ENCODE measurements around the gene SCML1. TPM values are rescaled to one million over a fixed set of nuclear protein-coding genes. Genes with fewer than 3 reads are reported as not detected.
A peak's percentile ranks its signal among the peaks of the same experiment; 100 is the strongest.

SCML1 gene
- total and polyA plus RNA-seq, 2 donors (not counting 1 experiment from before 2014, with no cell fraction given), result 11.4 to 22.7 TPM

- H2AFZ ChIP-seq (ENCODE audit: low read length), result no peak overlapping the region
- no peaks in the 10 kb centered on the region for H3K9me3 ChIP-seq (ENCODE audit: control insufficient read depth, insufficient read depth, low read depth, low read length)
- no peak overlapping the region for H3K9ac ChIP-seq (ENCODE audit: insufficient read depth, low read length)
- no peak overlapping the region for H3K27ac ChIP-seq (ENCODE audit: insufficient read depth, low read length)
- no peaks in the 10 kb centered on the region for H3K4me1 ChIP-seq (ENCODE audit: control insufficient read depth, extremely low read depth, insufficient read depth, low read length)
- no peaks in the 10 kb centered on the region for H3K36me3 ChIP-seq (ENCODE audit: control insufficient read depth, insufficient read depth, low read length)
- H4K20me1 ChIP-seq (ENCODE audit: control insufficient read depth, extremely low read depth, insufficient read depth, low read length), result no peaks in the 10 kb centered on the region
- H3K4me3 ChIP-seq (replicated peaks in 1 of 4; ENCODE audit: control extremely low read depth in 1 of 4, insufficient read depth in 1 of 4, low read depth in 3 of 4, low read length in 4 of 4), result no peak overlapping the region
- H3K79me2 ChIP-seq (ENCODE audit: control insufficient read depth, insufficient read depth, low read length), result no peaks in the 10 kb centered on the region
- H3K4me2 ChIP-seq (ENCODE audit: extremely low read depth, insufficient read depth, low read length), result no peak overlapping the region
- TF ChIP-seq EZH2 (IDR thresholded peaks at IDR 0.05; ENCODE audit: low read length, missing control alignments), result no peak
- no peak for TF ChIP-seq CTCF (conservative IDR thresholded peaks at IDR 0.05 in 1 of 2, IDR thresholded peaks at IDR 0.05 in 1 of 2; ENCODE audit: low read depth in 1 of 2, low read length in 2 of 2)
- no peak for DNase-seq (ENCODE audit: low read depth in 2 of 2)
- no peaks in the 10 kb centered on the region for H3K27me3 ChIP-seq (ENCODE audit: control insufficient read depth, insufficient read depth, low read length)
These were observed 50.3 kb downstream of the SCML1 start for GRCh38 chrX:17787557-17787956.

GRCh38 chrX:17788439-17788838 lies 51.1 kb downstream of the SCML1 start:
- H3K4me2 ChIP-seq (ENCODE audit: extremely low read depth, insufficient read depth, low read length), result no peak overlapping the region
- H3K4me1 ChIP-seq (ENCODE audit: control insufficient read depth, extremely low read depth, insufficient read depth, low read length), result no peaks in the 10 kb centered on the region
- H3K36me3 ChIP-seq (ENCODE audit: control insufficient read depth, insufficient read depth, low read length), result no peaks in the 10 kb centered on the region
- no peak overlapping the region for H3K4me3 ChIP-seq (replicated peaks in 1 of 4; ENCODE audit: control extremely low read depth in 1 of 4, insufficient read depth in 1 of 4, low read depth in 3 of 4, low read length in 4 of 4)
- H2AFZ ChIP-seq (ENCODE audit: low read length), result no peak overlapping the region
- H3K27ac ChIP-seq (ENCODE audit: insufficient read depth, low read length), result no peak overlapping the region
- no peaks in the 10 kb centered on the region for H3K79me2 ChIP-seq (ENCODE audit: control insufficient read depth, insufficient read depth, low read length)
- no peaks in the 10 kb centered on the region for H3K9me3 ChIP-seq (ENCODE audit: control insufficient read depth, insufficient read depth, low read depth, low read length)
- no peak overlapping the region for H3K9ac ChIP-seq (ENCODE audit: insufficient read depth, low read length)
- H3K27me3 ChIP-seq (ENCODE audit: control insufficient read depth, insufficient read depth, low read length), result no peaks in the 10 kb centered on the region
- peak; percentile 24 to 47 for DNase-seq (ENCODE audit: low read depth in 2 of 2)
- TF ChIP-seq EZH2 (IDR thresholded peaks at IDR 0.05; ENCODE audit: low read length, missing control alignments), result no peak
- TF ChIP-seq CTCF (conservative IDR thresholded peaks at IDR 0.05 in 1 of 2, IDR thresholded peaks at IDR 0.05 in 1 of 2; ENCODE audit: low read depth in 1 of 2, low read length in 2 of 2), result peak; percentile 73 to 79
- H4K20me1 ChIP-seq (ENCODE audit: control insufficient read depth, extremely low read depth, insufficient read depth, low read length), result no peaks in the 10 kb centered on the region

GRCh38 chrX:17788956-17789562 lies 51.8 kb downstream of the SCML1 start:
- DNase-seq (ENCODE audit: low read depth in 2 of 2), result no peak
- Histone ChIP-seq H3K4me3 (replicated peaks in 1 of 4; ENCODE audit: control extremely low read depth in 1 of 4, insufficient read depth in 1 of 4, low read depth in 3 of 4, low read length in 4 of 4) (no peak overlapping the region), H3K36me3 (ENCODE audit: control insufficient read depth, insufficient read depth, low read length) (no peaks in the 10 kb centered on the region), H3K27me3 (ENCODE audit: control insufficient read depth, insufficient read depth, low read length) (no peaks in the 10 kb centered on the region), H2AFZ (ENCODE audit: low read length) (no peak overlapping the region), H4K20me1 (ENCODE audit: control insufficient read depth, extremely low read depth, insufficient read depth, low read length) (no peaks in the 10 kb centered on the region), H3K9ac (ENCODE audit: insufficient read depth, low read length) (no peak overlapping the region), H3K9me3 (ENCODE audit: control insufficient read depth, insufficient read depth, low read depth, low read length) (no peaks in the 10 kb centered on the region), H3K79me2 (ENCODE audit: control insufficient read depth, insufficient read depth, low read length) (no peaks in the 10 kb centered on the region), H3K27ac (ENCODE audit: insufficient read depth, low read length) (no peak overlapping the region), H3K4me1 (ENCODE audit: control insufficient read depth, extremely low read depth, insufficient read depth, low read length) (no peaks in the 10 kb centered on the region), H3K4me2 (ENCODE audit: extremely low read depth, insufficient read depth, low read length) (no peak overlapping the region)
- TF ChIP-seq EZH2 (IDR thresholded peaks at IDR 0.05; ENCODE audit: low read length, missing control alignments), result no peak
- no peak for TF ChIP-seq CTCF (conservative IDR thresholded peaks at IDR 0.05 in 1 of 2, IDR thresholded peaks at IDR 0.05 in 1 of 2; ENCODE audit: low read depth in 1 of 2, low read length in 2 of 2)

All from fibroblast of lung (primary cell).